HTR-8/SVneo (cell line): Measurements from ENCODE around the gene CAV1.

ENCODE experiments used
- DNase-seq: peaks from one replicate; pipeline ENCODE4 v3.0.0; 2011; ENCODE audit warnings: low spot score, mixed read lengths; ENCODE audit not compliant: insufficient read length
- FAIRE-seq: peaks from 2 replicates; lab custom pipeline; 2011; peaks lifted over from hg19 to GRCh38; lab: Jason Lieb, UNC

The CAV1 gene

DNA sequence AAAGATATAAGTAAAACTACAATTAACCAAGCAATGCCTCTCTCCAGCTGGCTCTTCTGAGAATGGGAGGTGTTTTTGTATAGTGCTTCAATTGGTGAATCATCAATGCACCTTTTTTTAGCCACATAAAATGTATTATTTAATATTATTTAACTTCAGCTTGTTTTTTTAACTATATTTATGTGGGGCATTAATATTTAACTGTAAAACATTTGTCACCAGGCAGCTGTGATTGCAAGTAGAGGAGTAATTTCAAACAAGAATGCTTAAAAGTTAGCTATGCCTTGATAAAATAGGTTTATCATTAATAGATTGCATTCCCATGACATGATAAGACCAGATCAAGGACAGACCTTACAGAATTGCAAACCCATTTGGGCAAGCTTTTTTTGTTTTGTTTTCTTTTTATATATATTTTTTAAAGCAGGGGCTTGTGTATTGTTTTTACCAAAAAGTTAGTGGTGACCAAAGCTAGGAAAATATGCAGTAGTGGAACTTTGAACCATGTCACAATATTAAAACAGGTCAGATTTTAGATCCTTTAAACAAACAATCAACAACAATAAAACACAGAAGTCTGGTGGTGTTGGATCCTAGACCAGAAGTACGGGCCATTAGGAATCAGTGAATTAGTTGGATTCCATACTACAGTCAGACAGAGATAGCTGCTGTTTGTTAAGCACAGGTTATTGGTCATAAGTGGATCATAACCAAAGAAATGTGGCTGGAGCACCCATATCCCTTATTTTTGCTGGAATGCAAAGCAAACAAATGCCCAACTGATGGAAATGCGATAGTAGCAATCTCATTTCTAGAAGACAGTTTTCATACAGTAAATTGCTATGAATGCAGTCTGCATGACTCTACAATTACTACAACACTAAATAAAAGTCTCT is 22.4 kb upstream of the CAV1 start:
- no peak for DNase-seq
- no peak for FAIRE-seq

GRCh38 chr7:116503835-116504234 is 21.0 kb upstream of the CAV1 start:
- no peak for DNase-seq
- no peak for FAIRE-seq

- FAIRE-seq = no peak
Observed at GRCh38 chr7:116505278-116505677, 19.6 kb upstream of the CAV1 start.

DNA sequence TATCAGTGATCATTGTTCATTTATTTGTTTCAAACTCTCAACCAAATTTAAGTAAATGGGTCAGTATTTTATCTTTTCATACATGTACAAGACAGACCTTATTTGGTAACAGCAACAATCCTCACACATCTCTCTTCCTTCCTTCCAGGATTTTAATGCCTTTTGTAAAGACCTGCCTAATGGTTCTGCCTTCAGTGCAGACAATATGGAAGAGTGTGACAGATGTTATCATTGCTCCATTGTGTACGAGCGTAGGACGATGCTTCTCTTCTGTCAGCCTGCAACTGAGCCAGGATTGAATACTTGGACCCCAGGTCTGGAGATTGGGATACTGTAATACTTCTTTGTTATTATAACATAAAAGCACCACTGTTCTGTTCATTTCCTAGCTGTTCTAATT is 19.0 kb upstream of the CAV1 start:
- no peak for FAIRE-seq
- DNase-seq = no peak

More at GRCh38 chr7:116505278-116505677, 19.6 kb upstream of the CAV1 start:
- DNase-seq = no peak

DNA sequence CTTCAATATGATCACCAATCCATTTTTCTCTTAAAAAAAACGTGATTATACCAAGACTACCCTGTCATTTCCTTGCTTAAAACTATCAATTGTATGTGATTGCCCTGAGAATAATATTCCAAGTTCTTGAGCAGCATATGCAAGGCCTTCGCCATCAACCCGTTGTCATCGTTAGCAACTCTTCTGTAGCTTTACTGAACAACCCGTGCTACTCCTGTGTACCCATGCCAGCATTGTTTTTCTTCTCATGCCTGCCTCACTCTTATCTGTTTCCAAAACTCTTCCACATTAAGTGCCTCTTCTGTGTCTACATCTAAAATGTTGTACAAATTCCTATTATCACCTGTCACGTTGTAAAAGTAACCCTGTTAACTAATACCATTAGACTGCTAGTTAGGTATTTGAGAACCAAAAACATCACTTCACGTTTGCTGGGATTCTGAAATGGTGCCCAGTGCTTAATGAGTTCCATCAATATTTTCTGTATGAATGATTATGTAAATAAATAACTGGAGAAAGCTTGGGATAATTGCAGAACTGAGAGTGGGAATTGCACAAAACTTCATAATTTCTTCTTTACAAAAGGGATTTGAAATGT is 14.8 kb upstream of the CAV1 start:
- FAIRE-seq (no peak), DNase-seq (no peak)

DNA sequence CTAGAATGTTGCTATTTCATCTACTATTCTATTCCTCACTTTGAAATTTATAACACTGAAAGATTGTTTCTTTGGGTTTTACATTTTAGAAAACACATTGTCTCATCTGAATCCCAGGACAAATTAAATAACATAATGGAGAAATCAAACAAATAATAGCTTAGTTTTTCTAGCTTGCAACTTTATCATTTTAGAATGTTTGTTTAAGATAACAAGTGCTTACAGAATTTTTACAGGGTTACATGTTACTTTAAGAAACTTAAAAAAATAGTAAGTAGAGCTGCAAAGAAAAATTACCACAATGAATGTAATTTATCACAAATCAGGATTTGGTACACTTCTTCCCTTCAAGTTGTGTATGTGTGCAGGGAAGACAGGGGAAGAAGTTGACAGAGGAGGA is 14.0 kb upstream of the CAV1 start:
- no peak for DNase-seq
- FAIRE-seq = no peak

GRCh38 chr7:116511552-116512519 is 13.0 kb upstream of the CAV1 start:
- peak; percentile 71 for FAIRE-seq
- DNase-seq = no peak

DNA sequence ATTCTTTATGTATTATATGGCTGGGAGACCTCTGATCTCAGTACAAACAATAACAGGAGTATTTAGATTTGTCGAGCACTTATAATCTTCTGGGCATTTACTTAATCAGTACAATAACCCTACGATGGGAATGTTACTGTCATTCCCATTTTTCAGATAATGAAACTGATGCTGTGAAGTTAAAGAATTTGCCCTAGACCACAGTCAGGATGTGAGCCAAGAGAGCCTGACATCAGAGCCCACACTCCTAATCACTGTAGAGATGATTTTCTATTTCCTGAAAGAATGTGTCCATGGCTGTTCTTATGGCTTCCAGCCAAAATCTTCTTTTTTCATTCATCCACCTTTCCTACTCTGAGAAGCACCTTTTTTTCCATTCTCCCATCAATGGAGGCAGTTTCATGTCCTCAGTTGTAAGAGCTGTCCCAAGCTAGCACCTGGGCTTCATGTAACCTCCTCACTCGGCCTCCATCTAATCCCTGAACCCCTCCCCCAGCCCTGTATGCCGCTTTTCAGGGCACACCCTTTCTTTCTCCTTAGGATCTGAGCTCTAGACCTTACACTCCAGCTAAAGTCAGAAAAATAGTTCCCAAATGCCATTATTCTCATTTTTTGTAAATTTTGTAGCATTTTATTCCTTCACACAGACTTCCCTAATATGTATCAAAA is 12.2 kb upstream of the CAV1 start:
- DNase-seq = no peak
- FAIRE-seq = no peak

- FAIRE-seq = no peak
Observed at GRCh38 chr7:116515584-116515983, 9.3 kb upstream of the CAV1 start.

DNA sequence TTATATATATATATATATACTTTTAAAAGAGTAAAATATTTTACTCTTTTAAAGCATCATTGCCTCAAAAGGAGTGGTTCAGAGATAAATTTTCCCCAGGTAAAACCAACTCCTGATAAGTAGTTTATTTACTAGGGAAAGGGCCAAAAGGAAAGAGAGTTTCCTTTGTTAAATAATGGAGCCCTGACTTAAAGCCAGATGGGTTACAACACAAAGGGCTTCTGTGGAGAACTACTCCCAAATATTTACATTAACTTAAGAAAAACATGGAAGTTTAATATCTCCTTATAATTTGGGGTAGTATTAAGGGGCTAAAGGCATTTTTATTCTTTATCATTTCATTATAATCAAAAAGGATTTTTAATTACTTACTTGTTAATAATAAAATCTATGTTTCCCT is 8.5 kb upstream of the CAV1 start:
- DNase-seq = no peak
- FAIRE-seq = no peak

More at GRCh38 chr7:116515584-116515983, 9.3 kb upstream of the CAV1 start:
- no peak for DNase-seq

GRCh38 chr7:116517626-116518025 is 7.2 kb upstream of the CAV1 start:
- no peak for FAIRE-seq
- DNase-seq = no peak

GRCh38 chr7:116518961-116519360 is 5.9 kb upstream of the CAV1 start:
- no peak for DNase-seq
- FAIRE-seq = no peak

GRCh38 chr7:116521046-116521664 is 3.7 kb upstream of the CAV1 start:
- FAIRE-seq = no peak
- DNase-seq = no peak

DNA sequence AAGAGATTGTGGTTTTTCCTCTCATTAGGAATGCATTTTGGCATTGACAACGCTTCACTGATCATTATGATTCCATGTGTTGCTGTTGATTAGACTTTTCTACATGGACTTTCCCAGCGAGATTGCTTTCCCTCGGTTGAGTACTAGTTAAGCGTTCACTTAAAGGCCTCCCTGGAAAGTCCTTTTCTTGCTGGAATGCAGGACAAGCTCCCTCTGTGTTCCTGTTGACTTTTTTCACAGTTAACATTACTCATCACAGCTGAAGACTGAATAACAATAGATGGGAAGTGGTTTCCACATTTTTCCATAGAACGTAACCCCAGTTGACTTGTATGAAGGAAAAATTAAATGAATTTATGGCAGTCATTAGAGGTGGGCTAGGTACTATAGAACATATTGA is 2.6 kb upstream of the CAV1 start:
- DNase-seq = no peak
- FAIRE-seq = no peak

- no peak for DNase-seq
- no peak for FAIRE-seq
Observed at GRCh38 chr7:116524221-116524608, 621 bp upstream of the CAV1 start.

- DNase-seq (no peak), FAIRE-seq (no peak)
Observed at GRCh38 chr7:116525298-116525912, 569 bp downstream of the CAV1 start.

DNA sequence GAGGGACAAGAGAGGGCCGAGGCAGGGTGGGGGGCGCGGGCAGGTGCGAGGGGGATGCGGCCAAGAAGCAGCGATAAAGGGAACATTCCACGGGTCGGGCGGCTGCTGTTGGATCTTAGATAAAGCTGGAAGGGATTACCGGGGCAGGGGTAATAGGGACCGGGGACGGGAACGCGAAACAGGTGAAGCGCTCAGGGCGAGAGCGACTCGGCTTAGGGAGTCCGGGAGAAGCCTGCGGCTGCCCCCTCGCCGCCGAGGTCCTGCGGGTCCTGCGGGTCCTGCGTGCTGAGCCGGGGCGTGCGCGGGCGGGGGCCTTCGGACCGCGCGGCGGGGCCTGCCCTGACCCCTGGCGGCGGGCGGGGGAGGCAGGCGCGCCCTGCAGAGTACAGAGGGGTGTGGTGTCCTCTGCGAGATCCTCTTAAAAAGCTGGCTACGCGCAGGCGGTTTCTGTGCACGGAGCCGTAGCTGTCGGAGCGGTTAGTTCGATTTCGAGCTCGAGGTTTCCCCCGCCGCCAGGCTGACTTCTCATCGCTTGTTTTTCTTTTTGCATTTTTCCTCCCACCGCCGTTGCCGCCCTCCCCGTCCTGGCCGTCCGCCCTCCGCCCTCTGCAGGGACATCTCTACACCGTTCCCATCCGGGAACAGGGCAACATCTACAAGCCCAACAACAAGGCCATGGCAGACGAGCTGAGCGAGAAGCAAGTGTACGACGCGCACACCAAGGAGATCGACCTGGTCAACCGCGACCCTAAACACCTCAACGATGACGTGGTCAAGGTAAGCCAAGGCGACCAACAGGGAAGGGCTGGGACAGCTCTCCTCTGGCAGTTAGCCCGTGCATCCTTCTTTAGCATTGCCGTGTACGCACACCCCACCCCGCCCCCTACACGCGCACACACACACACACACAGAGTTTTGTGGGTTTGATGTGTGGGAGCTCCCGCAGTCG is 1.4 kb downstream of the CAV1 start:
- FAIRE-seq (no peak), DNase-seq (no peak)

- no peak for FAIRE-seq
- DNase-seq = no peak
Observed at GRCh38 chr7:116526897-116527296, 2.1 kb downstream of the CAV1 start.
